ENCODE results near the gene POLR3G. TPM values are rescaled to one million over a fixed set of nuclear protein-coding genes. Genes with fewer than 3 reads are reported as not detected.

Gene POLR3G, protein sequence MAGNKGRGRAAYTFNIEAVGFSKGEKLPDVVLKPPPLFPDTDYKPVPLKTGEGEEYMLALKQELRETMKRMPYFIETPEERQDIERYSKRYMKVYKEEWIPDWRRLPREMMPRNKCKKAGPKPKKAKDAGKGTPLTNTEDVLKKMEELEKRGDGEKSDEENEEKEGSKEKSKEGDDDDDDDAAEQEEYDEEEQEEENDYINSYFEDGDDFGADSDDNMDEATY
- total RNA-seq: 1 to 10 TPM; 1.1 to 9.3 (median 6.4) TPM

DNA sequence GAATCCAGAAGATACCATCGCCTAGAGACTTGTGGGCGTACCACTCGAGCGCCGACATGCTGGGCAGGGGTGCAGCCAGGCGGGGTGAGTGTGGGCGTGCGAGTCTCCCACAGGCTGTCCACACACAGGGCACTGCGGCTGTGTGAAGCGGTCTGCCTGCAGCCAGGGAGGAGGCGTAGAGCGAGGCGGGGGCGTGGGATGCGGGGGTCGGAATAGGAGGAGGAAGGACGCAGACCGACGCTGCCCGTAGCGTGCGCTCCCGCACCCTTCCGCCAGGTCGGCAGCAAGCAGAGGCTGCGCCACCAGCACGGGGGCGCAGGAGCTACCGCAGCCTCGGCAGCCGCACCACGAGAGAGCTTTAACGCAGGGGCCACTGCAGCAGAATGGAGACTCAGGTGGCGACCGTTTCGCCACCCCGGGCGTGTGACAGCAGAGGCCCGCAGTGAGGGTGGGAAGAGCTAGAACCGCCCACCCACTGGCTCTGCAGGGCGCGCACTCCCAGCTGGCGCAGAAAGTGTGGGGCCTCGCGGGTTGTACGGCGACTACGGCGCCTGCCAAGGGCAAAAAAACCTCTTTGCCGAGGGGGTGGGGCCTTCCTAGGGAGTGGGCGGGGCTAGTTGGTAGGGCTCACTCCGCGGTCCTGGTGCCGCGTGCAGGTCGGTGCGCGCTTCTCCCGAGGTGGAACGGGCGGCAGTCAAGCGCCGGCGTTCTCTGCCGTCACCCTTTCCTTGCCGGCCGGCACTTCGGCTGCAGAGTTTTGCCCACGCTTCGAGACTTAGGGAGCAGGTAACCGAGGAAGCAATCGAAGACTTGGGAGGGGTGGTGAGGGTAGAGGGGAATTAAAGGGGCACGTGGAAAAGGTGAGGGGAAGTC lies at the start of gene POLR3G, which contains the start of gene MBLAC2:
Gene POLR3G (plus strand): TSS at position 630 of the 873 bp plus-strand sequence. CDS start 10,704 bp downstream, outside the sequence.
Gene MBLAC2 (minus strand): TSS at position 537 of the 873 bp plus-strand sequence. CDS start 479 bp downstream, at position 58.
- H3K36me3 ChIP-seq: no peaks in the 10 kb centered on the region
- peak within 1 kb of the TSS; percentile 80 to 97 (median 86) for H3K4me3 ChIP-seq
- intact Hi-C loops (cut with DNase I): no loop called here
- peak in 3 of 4 donors; percentile 50 to 86 (median 62) for TF ChIP-seq POLR2A (IDR thresholded peaks at IDR 0.05)
- TF ChIP-seq, protein P1, sequence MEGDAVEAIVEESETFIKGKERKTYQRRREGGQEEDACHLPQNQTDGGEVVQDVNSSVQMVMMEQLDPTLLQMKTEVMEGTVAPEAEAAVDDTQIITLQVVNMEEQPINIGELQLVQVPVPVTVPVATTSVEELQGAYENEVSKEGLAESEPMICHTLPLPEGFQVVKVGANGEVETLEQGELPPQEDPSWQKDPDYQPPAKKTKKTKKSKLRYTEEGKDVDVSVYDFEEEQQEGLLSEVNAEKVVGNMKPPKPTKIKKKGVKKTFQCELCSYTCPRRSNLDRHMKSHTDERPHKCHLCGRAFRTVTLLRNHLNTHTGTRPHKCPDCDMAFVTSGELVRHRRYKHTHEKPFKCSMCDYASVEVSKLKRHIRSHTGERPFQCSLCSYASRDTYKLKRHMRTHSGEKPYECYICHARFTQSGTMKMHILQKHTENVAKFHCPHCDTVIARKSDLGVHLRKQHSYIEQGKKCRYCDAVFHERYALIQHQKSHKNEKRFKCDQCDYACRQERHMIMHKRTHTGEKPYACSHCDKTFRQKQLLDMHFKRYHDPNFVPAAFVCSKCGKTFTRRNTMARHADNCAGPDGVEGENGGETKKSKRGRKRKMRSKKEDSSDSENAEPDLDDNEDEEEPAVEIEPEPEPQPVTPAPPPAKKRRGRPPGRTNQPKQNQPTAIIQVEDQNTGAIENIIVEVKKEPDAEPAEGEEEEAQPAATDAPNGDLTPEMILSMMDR (IDR thresholded peaks at IDR 0.05): peak; percentile 36 to 64 (median 55)
- H3K4me1 ChIP-seq: peaks cover 0 to 31% (median 19%) of the 10 kb centered on the region in 3 donors
- DNase-seq: peak; percentile 59
- WGBS, 2 donors: 0% methylated on average over 2 to 8 of the region's 73 CpGs
- H3K9me3 ChIP-seq: no peaks in the 10 kb centered on the region
- H3K27ac ChIP-seq: peak within 1 kb of the TSS; percentile 79 to 89 (median 86)
- H3K27me3 ChIP-seq: no peaks in the 10 kb centered on the region

DNA sequence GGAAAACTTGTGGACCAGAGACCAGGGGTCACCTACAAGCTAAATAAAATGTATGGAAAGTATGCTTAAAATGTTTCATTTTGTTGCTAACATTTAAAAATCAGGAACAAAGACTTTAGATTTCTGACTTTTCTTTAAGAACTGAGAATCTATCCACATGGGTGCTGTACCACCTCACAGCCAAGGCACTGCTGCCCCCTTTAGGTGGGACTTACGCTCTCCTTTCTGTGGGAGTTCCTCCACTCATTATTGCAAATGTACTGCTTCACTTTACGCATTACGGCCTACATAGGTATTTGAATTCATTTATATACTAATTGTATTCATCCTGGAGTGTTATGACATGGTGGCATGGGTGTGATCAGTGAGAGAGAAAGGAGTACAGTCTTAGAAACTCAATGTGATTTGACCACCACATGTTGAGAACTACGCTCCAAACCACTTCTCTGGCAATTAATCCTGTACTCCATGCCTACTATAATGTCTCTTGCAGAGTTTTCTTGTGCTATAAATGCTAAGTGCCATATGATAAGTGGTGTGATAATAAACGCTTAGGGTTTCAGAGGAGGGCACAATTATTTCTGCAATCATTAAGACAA lies 40.4 kb upstream of the POLR3G start:
- Histone ChIP-seq H3K36me3 (no peaks in the 10 kb centered on the region), H3K4me1 (no peaks in the 10 kb centered on the region), H3K27me3 (no peaks in the 10 kb centered on the region), H3K9me3 (no peaks in the 10 kb centered on the region), H3K4me3 (no peak overlapping the region), H3K27ac (no peak overlapping the region)
- no peak for DNase-seq
- WGBS, 2 donors: 70 to 79% methylated on average over 5 of the region's 5 CpGs
- intact Hi-C loops (cut with DNase I): loop anchor here (10.0 kb wide), 2 partner anchors 101 to 351 kb away; no protein-coding TSS in a partner anchor
- TF ChIP-seq, protein P1 (IDR thresholded peaks at IDR 0.05): peak in 4 of 6 experiments; percentile 21 to 49 (median 36)
- no peak for TF ChIP-seq POLR2A (IDR thresholded peaks at IDR 0.05)

DNA sequence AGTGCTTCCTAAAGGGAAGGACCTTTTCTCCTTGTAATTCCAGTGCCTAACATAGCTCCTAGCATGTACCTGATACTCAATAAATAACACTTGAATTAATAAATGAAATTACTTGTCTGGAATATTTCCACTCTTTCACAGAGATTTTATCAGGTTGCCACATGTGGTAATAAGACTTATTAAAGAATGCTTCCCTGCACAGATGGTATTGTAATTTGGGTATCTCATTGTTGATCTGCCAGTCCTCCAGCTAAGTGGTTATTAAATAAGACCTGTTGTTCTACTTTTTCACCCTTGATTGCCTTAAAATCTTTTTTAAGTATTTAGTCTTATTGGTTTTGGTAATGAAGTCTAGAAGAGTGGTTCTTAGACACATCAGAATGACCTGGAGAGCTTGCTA lies 37.0 kb upstream of the POLR3G start:
- H3K36me3 ChIP-seq: no peaks in the 10 kb centered on the region
- no peaks in the 10 kb centered on the region for H3K9me3 ChIP-seq
- peaks cover 0 to 8% (median 0%) of the 10 kb centered on the region in 3 donors for H3K4me1 ChIP-seq
- no peak overlapping the region for H3K27ac ChIP-seq
- H3K4me3 ChIP-seq: no peak overlapping the region
- intact Hi-C loops (cut with DNase I): loop anchor here (10.0 kb wide), 2 partner anchors 97 to 347 kb away; no protein-coding TSS in a partner anchor
- no peak for TF ChIP-seq POLR2A (IDR thresholded peaks at IDR 0.05)
- TF ChIP-seq, protein P1 (IDR thresholded peaks at IDR 0.05): no peak
- no peak for DNase-seq
- H3K27me3 ChIP-seq: no peaks in the 10 kb centered on the region

DNA sequence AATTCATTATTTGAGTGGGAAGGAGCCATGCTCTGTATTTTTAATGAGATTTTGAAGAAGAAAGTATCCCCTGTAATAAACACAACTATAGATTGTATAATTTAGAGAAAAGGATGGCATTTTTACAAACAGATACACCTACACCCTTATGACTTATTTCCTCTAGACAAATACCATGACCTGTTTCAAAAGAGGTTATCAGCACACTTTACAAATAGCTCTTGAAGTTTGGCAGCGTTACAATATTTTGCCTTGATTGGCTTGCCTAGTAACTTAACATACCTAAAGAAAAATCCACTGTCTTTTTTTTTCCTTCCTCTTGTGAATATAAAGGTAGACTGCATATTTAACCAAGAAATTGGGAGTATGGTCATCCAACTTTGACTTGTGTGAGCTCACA lies 36.6 kb upstream of the POLR3G start:
- WGBS, 2 donors: 17 to 32% methylated on average over 1 of the region's 1 CpG
- Histone ChIP-seq H3K27me3 (no peaks in the 10 kb centered on the region), H3K4me3 (no peak overlapping the region), H3K36me3 (no peaks in the 10 kb centered on the region), H3K9me3 (no peaks in the 10 kb centered on the region), H3K4me1 (peaks cover 0 to 8% (median 0%) of the 10 kb centered on the region in 3 donors), H3K27ac (no peak overlapping the region)
- intact Hi-C loops (cut with DNase I): loop anchor here (10.0 kb wide), 2 partner anchors 97 to 347 kb away; no protein-coding TSS in a partner anchor
- DNase-seq: no peak
- TF ChIP-seq, protein P1 (IDR thresholded peaks at IDR 0.05): no peak
- no peak for TF ChIP-seq POLR2A (IDR thresholded peaks at IDR 0.05)

Data from esophagus squamous epithelium (tissue), 5 donors.